GM21786 (cell line): ENCODE results near the gene CD8B.

Experiments
- ATAC-seq: cut with Tn5 transposase; IDR thresholded peaks from one replicate; pipeline ENCODE4 v1.9.1; 2021; ENCODE audit not compliant: unreplicated experiment

CD8B gene

DNA sequence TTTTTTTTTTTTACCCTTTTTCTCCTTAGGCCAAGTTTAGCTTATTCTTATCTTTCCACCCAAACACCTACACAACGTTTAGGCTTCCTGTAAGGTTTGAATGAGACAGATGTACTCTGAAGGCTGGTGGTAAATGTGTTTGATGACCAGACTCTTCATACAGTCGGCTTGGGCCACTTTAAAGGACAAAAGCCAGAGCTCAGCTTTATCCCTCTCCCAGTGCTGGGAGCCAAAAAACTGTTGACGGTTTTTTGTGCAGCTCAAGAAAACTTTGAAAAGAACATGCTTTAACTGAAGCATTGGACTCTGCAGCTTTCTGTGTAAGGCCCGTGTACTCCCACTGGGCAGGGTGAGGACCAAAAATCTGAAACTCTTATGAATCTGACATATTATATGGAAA, 86.3 kb downstream of the CD8B start:
- no peak for ATAC-seq

DNA sequence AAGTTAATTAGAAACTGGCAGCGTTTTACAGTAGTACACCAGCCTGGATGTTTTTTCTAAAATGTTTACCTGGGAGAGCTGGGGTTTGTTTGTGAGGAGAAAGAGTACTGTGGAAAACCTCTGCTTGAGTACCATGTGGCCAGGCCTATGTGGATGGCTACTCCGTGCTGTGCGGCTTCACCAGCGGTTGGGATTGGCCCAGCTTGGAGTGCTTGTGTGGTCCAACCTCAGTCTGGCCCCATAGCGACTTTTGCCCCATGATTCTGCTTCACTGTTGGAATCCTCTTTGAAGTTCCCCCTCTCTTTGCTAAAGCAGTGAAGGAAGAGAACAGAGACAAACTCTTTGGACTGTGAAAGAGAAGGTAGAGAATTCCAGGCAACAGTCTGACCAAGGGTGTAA, 86.8 kb downstream of the CD8B start:
- no peak for ATAC-seq

GRCh38 chr2:86772611-86773010, 89.1 kb downstream of the CD8B start:
- no peak for ATAC-seq

- ATAC-seq, result no peak
Observed at GRCh38 chr2:86770816-86771301, 90.8 kb downstream of the CD8B start.

DNA sequence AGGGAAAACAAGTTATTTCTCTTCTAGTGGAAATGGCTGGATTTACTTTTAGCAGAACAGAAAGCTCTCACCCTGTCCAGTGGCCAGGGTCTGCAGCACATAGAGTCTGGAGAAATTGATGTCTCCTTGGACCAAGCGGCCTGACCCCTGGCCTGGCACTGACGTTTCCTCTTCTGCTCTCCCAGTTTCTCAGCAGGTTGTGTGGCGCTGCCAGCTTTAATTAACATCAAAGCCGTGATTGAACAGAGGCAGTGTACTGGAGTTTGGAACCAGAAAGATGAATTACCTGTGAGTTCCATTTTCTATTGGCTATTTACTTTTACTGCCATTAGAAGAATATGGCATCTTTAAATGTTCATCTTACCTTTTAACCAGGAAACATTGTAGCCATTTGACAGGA, 91.8 kb downstream of the CD8B start:
- ATAC-seq, result no peak

- ATAC-seq, result no peak
Observed at GRCh38 chr2:86768189-86768949, 93.3 kb downstream of the CD8B start.
